NOMO-1 treated with DMSO at 0.1 percent for 48 hours (cell line): ENCODE data around the gene LIPN.

ENCODE experiments used
- DNase-seq: peaks from one replicate; lab custom pipeline; 2025; ENCODE audit not compliant: unreplicated experiment; lab: John Stamatoyannopoulos, UW

Gene LIPN

GRCh38 chr10:88783724-88784123 is 23.9 kb downstream of the LIPN start:
- DNase-seq, result no peak

GRCh38 chr10:88786032-88786770 is 26.4 kb downstream of the LIPN start:
- DNase-seq, result no peak

- DNase-seq, result no peak
Measured at GRCh38 chr10:88787463-88787862, 27.6 kb downstream of the LIPN start.

GRCh38 chr10:88788924-88789323 is 29.1 kb downstream of the LIPN start:
- DNase-seq, result no peak

GRCh38 chr10:88791924-88792323 is 32.1 kb downstream of the LIPN start:
- DNase-seq, result no peak

- peak; percentile 95 for DNase-seq
Measured at GRCh38 chr10:88792661-88793060, 32.8 kb downstream of the LIPN start.

- peak; percentile 43 for DNase-seq
Measured at GRCh38 chr10:88793712-88794299, 34.0 kb downstream of the LIPN start.

GRCh38 chr10:88794731-88795130 is 34.9 kb downstream of the LIPN start:
- DNase-seq, result no peak

GRCh38 chr10:88800152-88801125 is 40.6 kb downstream of the LIPN start:
- no peak for DNase-seq

- DNase-seq, result no peak
Measured at GRCh38 chr10:88802523-88803285, 42.9 kb downstream of the LIPN start, which contains the start of gene LIPM. LIPM (plus strand) TSS chr10:88802730; CDS start chr10:88802897, 167 bp downstream.

- DNase-seq, result no peak
Measured at GRCh38 chr10:88803641-88804040, 43.8 kb downstream of the LIPN start.

GRCh38 chr10:88804083-88804812 is 44.4 kb downstream of the LIPN start:
- DNase-seq, result no peak

- no peak for DNase-seq
Measured at GRCh38 chr10:88805361-88805760, 45.5 kb downstream of the LIPN start.

GRCh38 chr10:88805924-88806323 is 46.1 kb downstream of the LIPN start:
- no peak for DNase-seq

- DNase-seq, result no peak
Measured at GRCh38 chr10:88809621-88810020, 49.8 kb downstream of the LIPN start.

GRCh38 chr10:88810196-88810961 is 50.6 kb downstream of the LIPN start:
- DNase-seq, result peak; percentile 61

GRCh38 chr10:88813200-88813599 is 53.4 kb downstream of the LIPN start:
- DNase-seq, result no peak

- DNase-seq, result no peak
Measured at GRCh38 chr10:88819290-88819689, 59.5 kb downstream of the LIPN start.

GRCh38 chr10:88820748-88821401 is 61.1 kb downstream of the LIPN start:
- no peak for DNase-seq
